NT2/D1 (cell line): ENCODE results near the gene KRTAP19-1.
A peak's percentile ranks its signal among the peaks of the same experiment; 100 is the strongest.

Experiments used
- DNase-seq: peaks from one replicate; pipeline ENCODE4 v3.0.0-alpha.2; 2011; ENCODE audit warnings: low read depth, low spot score
- H3K27me3 ChIP-seq: 2 replicates; pipeline ENCODE4 v1.6.0; 2011; ENCODE audit warnings: mild to moderate bottlenecking; ENCODE audit not compliant: insufficient read length, insufficient read depth
- H3K36me3 ChIP-seq: 2 replicates; pipeline ENCODE4 v1.6.1; 2011; ENCODE audit warnings: mild to moderate bottlenecking, low read length, mixed read lengths; ENCODE audit not compliant: insufficient read depth, insufficient read length
- H3K4me1 ChIP-seq: 2 replicates; pipeline ENCODE4 v1.5.1; 2011; ENCODE audit not compliant: insufficient read depth, insufficient read length
- H3K4me3 ChIP-seq: 2 replicates; pipeline ENCODE4 v1.5.1; 2011; ENCODE audit warnings: low read depth; ENCODE audit not compliant: insufficient read length
- H3K9ac ChIP-seq: 2 replicates; pipeline ENCODE4 v1.6.0; 2011; ENCODE audit warnings: low read depth; ENCODE audit not compliant: insufficient read length
- H3K9me3 ChIP-seq: 2 replicates; pipeline ENCODE4 v1.5.1; 2011; ENCODE audit warnings: mild to moderate bottlenecking, low read length; ENCODE audit not compliant: insufficient read depth
- SUZ12 ChIP-seq: IDR thresholded peaks from 2 replicates; pipeline ENCODE4 v1.6.1; 2011; ENCODE audit not compliant: insufficient read length, insufficient read depth; ENCODE audit errors: extremely low read depth
- YY1 ChIP-seq: IDR thresholded peaks from 2 replicates; pipeline ENCODE4 v1.6.1; 2011; ENCODE audit not compliant: insufficient read length, insufficient read depth
- ZNF274 ChIP-seq: IDR thresholded peaks from 2 replicates; pipeline ENCODE4 v1.6.1; 2011; ENCODE audit warnings: mild to moderate bottlenecking, low read depth, low read length

The KRTAP19-1 gene

GRCh38 chr21:30487336-30487735, 7.2 kb upstream of the KRTAP19-1 start, which contains the start of gene KRTAP19-2:
KRTAP19-2 (minus strand) TSS chr21:30487436; CDS start chr21:30487348, 88 bp downstream.
- Histone ChIP-seq H3K4me1 (no peaks in the 10 kb centered on the region), H3K9ac (no peak within 1 kb of the TSS), H3K36me3 (no peaks in the 10 kb centered on the region), H3K4me3 (no peak within 1 kb of the TSS), H3K9me3 (peaks cover 30% of the 10 kb centered on the region), H3K27me3 (no peaks in the 10 kb centered on the region)
- DNase-seq = no peak
- TF ChIP-seq SUZ12 (no peak), YY1 (no peak), ZNF274 (no peak)

GRCh38 chr21:30486180-30486579, 6.0 kb upstream of the KRTAP19-1 start:
- no peak for TF ChIP-seq YY1
- TF ChIP-seq SUZ12 = no peak
- no peak for TF ChIP-seq ZNF274
- DNase-seq = no peak
- Histone ChIP-seq H3K9me3 (peaks cover 30% of the 10 kb centered on the region), H3K36me3 (no peaks in the 10 kb centered on the region), H3K4me3 (no peak overlapping the region), H3K4me1 (no peaks in the 10 kb centered on the region), H3K27me3 (no peaks in the 10 kb centered on the region), H3K9ac (no peak overlapping the region)

- Histone ChIP-seq H3K27me3 (no peaks in the 10 kb centered on the region), H3K9ac (no peak overlapping the region), H3K4me3 (no peak overlapping the region), H3K36me3 (no peaks in the 10 kb centered on the region), H3K9me3 (peaks cover 20% of the 10 kb centered on the region), H3K4me1 (no peaks in the 10 kb centered on the region)
- DNase-seq = no peak
- TF ChIP-seq SUZ12 = no peak
Observed at GRCh38 chr21:30482130-30482529, 2.0 kb upstream of the KRTAP19-1 start.

- Histone ChIP-seq H3K36me3 (no peaks in the 10 kb centered on the region), H3K4me3 (no peak overlapping the region), H3K9me3 (no peaks in the 10 kb centered on the region), H3K4me1 (no peaks in the 10 kb centered on the region), H3K27me3 (no peaks in the 10 kb centered on the region), H3K9ac (no peak overlapping the region)
- TF ChIP-seq YY1 (no peak), ZNF274 (no peak), SUZ12 (no peak)
- no peak for DNase-seq
Observed at GRCh38 chr21:30479259-30479658, 908 bp downstream of the KRTAP19-1 start.

- no peaks in the 10 kb centered on the region for H3K27me3 ChIP-seq
- no peak for TF ChIP-seq SUZ12
- TF ChIP-seq YY1 = no peak
- TF ChIP-seq ZNF274 = no peak
- H3K4me1 ChIP-seq = no peaks in the 10 kb centered on the region
- no peaks in the 10 kb centered on the region for H3K9me3 ChIP-seq
- H3K4me3 ChIP-seq = no peak overlapping the region
- no peak overlapping the region for H3K9ac ChIP-seq
- DNase-seq = no peak
- H3K36me3 ChIP-seq = no peaks in the 10 kb centered on the region
Observed at GRCh38 chr21:30478004-30478403, 2.2 kb downstream of the KRTAP19-1 start.

GRCh38 chr21:30468900-30469714, 11.1 kb downstream of the KRTAP19-1 start:
- Histone ChIP-seq H3K4me3 (no peak overlapping the region), H3K27me3 (no peaks in the 10 kb centered on the region), H3K4me1 (no peaks in the 10 kb centered on the region), H3K36me3 (no peaks in the 10 kb centered on the region), H3K9me3 (no peaks in the 10 kb centered on the region), H3K9ac (no peak overlapping the region)
- no peak for DNase-seq
- no peak for TF ChIP-seq ZNF274
- TF ChIP-seq SUZ12 = no peak
- no peak for TF ChIP-seq YY1

- DNase-seq = peak; percentile 18
- Histone ChIP-seq H3K27me3 (no peaks in the 10 kb centered on the region), H3K36me3 (no peaks in the 10 kb centered on the region), H3K9me3 (no peaks in the 10 kb centered on the region), H3K4me3 (no peak overlapping the region), H3K4me1 (no peaks in the 10 kb centered on the region), H3K9ac (no peak overlapping the region)
- no peak for TF ChIP-seq YY1
- no peak for TF ChIP-seq ZNF274
Observed at GRCh38 chr21:30463713-30464112, 16.5 kb downstream of the KRTAP19-1 start.
